HG02885 (cell line): ENCODE results near the gene UQCC2.

Source experiments
- ATAC-seq: cut with Tn5 transposase; IDR thresholded peaks from one replicate; pipeline ENCODE4 v1.9.1; 2021; ENCODE audit warnings: mild to moderate bottlenecking; ENCODE audit not compliant: unreplicated experiment, poor library complexity

UQCC2 gene

GRCh38 chr6:33662318-33662717, 49.2 kb downstream of the UQCC2 start:
- no peak for ATAC-seq

GRCh38 chr6:33661106-33661838, 50.2 kb downstream of the UQCC2 start:
- ATAC-seq: no peak

GRCh38 chr6:33659986-33660385, 51.5 kb downstream of the UQCC2 start:
- no peak for ATAC-seq

DNA sequence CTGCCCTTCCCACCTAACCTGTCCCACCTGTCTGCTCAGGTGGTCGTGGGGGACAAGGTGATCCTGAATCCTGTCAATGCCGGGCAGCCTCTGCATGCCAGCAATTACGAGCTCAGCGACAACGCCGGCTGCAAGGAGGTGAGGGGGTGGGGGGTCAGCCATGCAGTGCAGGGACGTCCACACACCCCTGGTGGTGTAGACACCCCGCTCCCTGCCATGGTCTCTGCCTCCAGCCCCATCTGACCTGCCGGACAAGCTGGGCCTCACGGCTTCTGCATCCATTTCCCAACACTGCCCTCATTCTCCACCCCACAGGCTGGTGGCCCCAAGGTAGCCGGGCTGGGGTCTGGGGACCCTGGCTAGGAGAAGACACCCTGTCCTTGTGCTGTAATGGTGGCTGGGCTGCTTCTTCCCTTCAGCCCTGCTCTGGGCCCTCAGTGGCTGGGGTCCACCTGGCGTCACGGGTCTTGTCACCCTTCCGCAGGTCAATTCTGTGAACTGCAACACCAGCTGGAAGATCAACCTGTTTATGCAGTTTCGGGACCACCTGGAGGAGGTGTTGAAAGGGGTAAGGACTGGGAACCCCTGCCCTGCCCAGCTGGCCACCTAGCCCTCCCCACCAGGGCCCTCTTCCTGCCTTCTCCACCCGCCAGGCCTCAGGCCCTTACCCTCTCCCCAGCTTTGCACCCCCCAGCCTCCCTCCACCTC, 52.4 kb downstream of the UQCC2 start:
- ATAC-seq: no peak

- no peak for ATAC-seq
These were observed 54.7 kb downstream of the UQCC2 start for GRCh38 chr6:33656844-33657243.

GRCh38 chr6:33654831-33655554, 56.5 kb downstream of the UQCC2 start:
- no peak for ATAC-seq

GRCh38 chr6:33652002-33652401, 59.5 kb downstream of the UQCC2 start:
- ATAC-seq: no peak

GRCh38 chr6:33651403-33651802, 60.1 kb downstream of the UQCC2 start:
- no peak for ATAC-seq
